ENCODE results near the gene LMLN.

GRCh38 chr3:198076722-198077308, 116.8 kb downstream of the LMLN start:
- TF ChIP-seq POLR2AphosphoS5 (IDR thresholded peaks at IDR 0.05) (no peak), EP300 (IDR thresholded peaks at IDR 0.05) (no peak)

Measured in gastroesophageal sphincter (tissue), 2 donors.